ENCODE results near the gene ADARB2. TPM values are rescaled to one million over a fixed set of nuclear protein-coding genes. Genes with fewer than 3 reads are reported as not detected.

ADARB2 gene
- total RNA-seq, 1 donor from 2014 or later = 38.7 TPM

DNA sequence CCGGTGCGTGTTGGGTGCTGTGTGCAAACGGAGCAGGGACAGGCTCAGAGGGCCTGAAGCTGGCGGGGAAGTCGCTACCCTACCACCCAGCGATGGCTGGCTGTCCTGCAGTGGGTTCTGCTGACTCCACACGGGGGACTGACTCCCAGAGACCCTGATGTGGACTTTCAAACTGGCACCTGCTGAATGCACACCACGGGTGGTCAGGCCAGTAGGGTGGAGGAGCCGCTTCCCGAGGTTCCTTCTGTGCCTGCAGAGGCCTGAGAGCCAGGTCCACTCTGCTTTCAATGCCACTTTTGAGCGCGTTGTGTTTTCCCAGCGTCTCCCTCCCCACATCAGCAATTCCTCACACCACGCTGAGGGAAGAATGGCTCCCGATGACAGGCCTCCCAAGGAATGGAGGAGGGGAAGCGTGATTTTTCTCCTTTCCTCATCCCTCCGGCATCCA is 135.3 kb downstream of the ADARB2 start:
- H3K27ac Mint-ChIP-seq (ENCODE audit: unreplicated experiment) = no peak overlapping the region
- H3K4me3 Mint-ChIP-seq (ENCODE audit: unreplicated experiment) = no peak overlapping the region
- TF ChIP-seq CTCF (IDR thresholded peaks at IDR 0.05) = no peak
- H3K36me3 Mint-ChIP-seq (ENCODE audit: unreplicated experiment) = no peaks in the 10 kb centered on the region
- H3K9me3 Mint-ChIP-seq (ENCODE audit: unreplicated experiment) = peaks cover 4% of the 10 kb centered on the region
- no peaks in the 10 kb centered on the region for H3K27me3 Mint-ChIP-seq (ENCODE audit: unreplicated experiment)
- H3K4me1 Mint-ChIP-seq (ENCODE audit: unreplicated experiment) = no peaks in the 10 kb centered on the region
- peak; percentile 74 for DNase-seq (ENCODE audit: extremely low spot score, unreplicated experiment)

- no peaks in the 10 kb centered on the region for H3K27me3 Mint-ChIP-seq (ENCODE audit: unreplicated experiment)
- H3K4me3 Mint-ChIP-seq (ENCODE audit: unreplicated experiment) = no peak overlapping the region
- no peak for TF ChIP-seq CTCF (IDR thresholded peaks at IDR 0.05)
- H3K36me3 Mint-ChIP-seq (ENCODE audit: unreplicated experiment) = no peaks in the 10 kb centered on the region
- H3K27ac Mint-ChIP-seq (ENCODE audit: unreplicated experiment) = no peak overlapping the region
- peaks cover 4% of the 10 kb centered on the region for H3K9me3 Mint-ChIP-seq (ENCODE audit: unreplicated experiment)
- no peaks in the 10 kb centered on the region for H3K4me1 Mint-ChIP-seq (ENCODE audit: unreplicated experiment)
- DNase-seq (ENCODE audit: extremely low spot score, unreplicated experiment) = peak; percentile 59
Observed at GRCh38 chr10:1601406-1601805, 135.9 kb downstream of the ADARB2 start.

DNA sequence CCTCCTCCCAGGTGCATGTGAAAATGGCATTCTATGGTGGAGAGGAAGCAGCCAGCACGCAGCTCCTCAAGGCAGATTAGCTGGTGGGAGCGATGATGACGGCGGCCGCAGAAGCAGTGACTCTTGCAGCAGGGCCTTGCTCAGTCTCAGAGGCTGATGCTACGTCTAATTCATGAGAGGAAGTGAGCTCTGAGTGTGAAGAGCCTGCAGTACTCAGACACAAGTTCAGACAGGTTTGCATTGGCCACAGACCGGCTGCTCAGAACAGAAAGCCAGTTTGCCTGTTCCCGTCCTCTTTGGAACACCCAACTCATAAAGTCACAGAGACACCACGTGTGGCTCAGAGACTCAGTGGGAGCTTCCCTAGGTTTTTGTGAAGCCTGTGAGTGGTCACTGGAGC is 136.5 kb downstream of the ADARB2 start:
- no peaks in the 10 kb centered on the region for H3K27me3 Mint-ChIP-seq (ENCODE audit: unreplicated experiment)
- H3K27ac Mint-ChIP-seq (ENCODE audit: unreplicated experiment) = no peak overlapping the region
- no peak overlapping the region for H3K4me3 Mint-ChIP-seq (ENCODE audit: unreplicated experiment)
- DNase-seq (ENCODE audit: extremely low spot score, unreplicated experiment) = peak; percentile 73
- H3K4me1 Mint-ChIP-seq (ENCODE audit: unreplicated experiment) = no peaks in the 10 kb centered on the region
- TF ChIP-seq CTCF (IDR thresholded peaks at IDR 0.05) = no peak
- H3K9me3 Mint-ChIP-seq (ENCODE audit: unreplicated experiment) = peaks cover 4% of the 10 kb centered on the region
- H3K36me3 Mint-ChIP-seq (ENCODE audit: unreplicated experiment) = no peaks in the 10 kb centered on the region

DNA sequence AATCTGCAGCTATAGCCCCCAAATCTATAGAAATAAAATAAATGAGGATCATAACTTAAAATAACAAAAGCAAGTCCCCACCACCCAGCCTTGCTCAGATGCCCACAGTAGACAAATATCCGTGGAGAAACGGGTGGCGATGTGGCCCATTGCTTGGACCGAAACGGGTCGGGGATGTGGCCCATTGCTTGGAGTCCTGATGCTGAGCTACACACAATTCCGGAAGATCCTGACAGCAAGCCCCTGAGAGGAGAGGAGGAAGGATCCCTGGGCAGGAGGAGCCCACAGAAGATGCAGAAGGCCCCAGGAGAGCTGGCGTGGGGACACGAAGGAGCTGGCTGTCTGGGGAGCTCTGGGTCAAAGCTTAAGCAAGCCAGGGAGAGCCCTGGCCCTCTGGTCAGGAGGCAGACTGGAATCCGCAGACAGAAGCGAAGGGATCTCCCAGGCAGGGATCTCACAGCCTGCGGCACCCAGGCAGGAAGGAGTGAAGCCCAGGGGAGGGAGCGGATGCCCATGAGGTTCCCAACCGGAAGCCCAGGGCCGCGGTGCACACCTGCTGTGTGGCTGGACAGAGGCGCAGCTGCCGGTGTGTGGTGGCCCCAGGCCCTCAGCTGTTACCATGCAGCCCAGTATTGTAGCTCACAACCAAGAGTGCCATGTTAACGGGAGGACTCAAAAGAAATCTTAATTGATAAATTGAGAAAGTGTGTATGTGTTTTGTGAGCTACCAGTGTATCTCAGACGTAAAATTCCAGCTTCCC is 138.8 kb downstream of the ADARB2 start:
- Mint-ChIP-seq H3K27me3 (ENCODE audit: unreplicated experiment) (no peaks in the 10 kb centered on the region), H3K27ac (ENCODE audit: unreplicated experiment) (no peak overlapping the region), H3K9me3 (ENCODE audit: unreplicated experiment) (peaks cover 4% of the 10 kb centered on the region), H3K36me3 (ENCODE audit: unreplicated experiment) (no peaks in the 10 kb centered on the region), H3K4me3 (ENCODE audit: unreplicated experiment) (no peak overlapping the region), H3K4me1 (ENCODE audit: unreplicated experiment) (no peaks in the 10 kb centered on the region)
- peak; percentile 76 for DNase-seq (ENCODE audit: extremely low spot score, unreplicated experiment)
- TF ChIP-seq CTCF (IDR thresholded peaks at IDR 0.05) = no peak

DNA sequence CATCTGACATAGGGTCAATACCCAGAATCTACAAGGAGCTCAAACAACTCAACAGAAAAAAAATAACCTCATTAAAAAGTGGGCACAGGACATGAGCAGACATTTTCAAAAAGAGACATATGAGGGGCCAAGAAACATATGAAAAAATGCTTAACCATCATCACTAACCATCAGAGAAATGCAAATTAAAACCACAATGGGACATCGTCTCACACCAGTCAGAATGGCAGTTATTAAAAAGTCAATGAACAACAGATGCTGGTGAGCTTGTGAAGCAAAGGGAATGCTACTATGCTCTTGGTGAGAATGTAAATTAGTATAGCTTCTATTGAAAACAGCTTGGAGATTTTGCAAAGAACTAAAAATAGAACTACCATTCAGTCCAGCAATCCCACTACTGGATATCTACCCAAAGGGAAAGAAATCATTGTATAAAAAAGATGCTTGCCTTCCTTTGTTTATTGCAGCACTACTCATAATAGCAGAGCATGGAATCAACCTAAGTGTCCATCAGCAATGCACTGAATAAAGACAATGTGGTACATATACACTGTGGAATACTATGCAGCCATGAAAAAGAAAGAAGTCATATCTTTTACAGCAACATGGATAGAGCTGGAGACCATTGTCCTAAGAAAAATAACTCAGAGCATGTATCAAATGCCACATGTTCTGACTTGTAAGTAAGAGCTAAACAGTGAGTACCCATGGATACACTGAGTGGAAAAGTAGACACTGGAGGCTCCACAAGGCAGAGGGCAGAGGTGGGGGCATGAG is 139.8 kb downstream of the ADARB2 start:
- Mint-ChIP-seq H3K9me3 (ENCODE audit: unreplicated experiment) (peaks cover 4% of the 10 kb centered on the region), H3K27me3 (ENCODE audit: unreplicated experiment) (no peaks in the 10 kb centered on the region), H3K36me3 (ENCODE audit: unreplicated experiment) (no peaks in the 10 kb centered on the region), H3K27ac (ENCODE audit: unreplicated experiment) (no peak overlapping the region), H3K4me1 (ENCODE audit: unreplicated experiment) (no peaks in the 10 kb centered on the region), H3K4me3 (ENCODE audit: unreplicated experiment) (no peak overlapping the region)
- TF ChIP-seq CTCF (IDR thresholded peaks at IDR 0.05) = no peak
- no peak for DNase-seq (ENCODE audit: extremely low spot score, unreplicated experiment)
